ENCODE data around the gene MYCBP. TPM values are rescaled to one million over a fixed set of nuclear protein-coding genes. Genes with fewer than 3 reads are reported as not detected.
"Not testable (repeated sequence)": the region's sequence is repeated elsewhere in the genome, so short reads cannot be mapped to it uniquely, and the experiment has no call there.

MYCBP gene
- total RNA-seq, 1 donor from 2014 or later, result 34.6 TPM

DNA sequence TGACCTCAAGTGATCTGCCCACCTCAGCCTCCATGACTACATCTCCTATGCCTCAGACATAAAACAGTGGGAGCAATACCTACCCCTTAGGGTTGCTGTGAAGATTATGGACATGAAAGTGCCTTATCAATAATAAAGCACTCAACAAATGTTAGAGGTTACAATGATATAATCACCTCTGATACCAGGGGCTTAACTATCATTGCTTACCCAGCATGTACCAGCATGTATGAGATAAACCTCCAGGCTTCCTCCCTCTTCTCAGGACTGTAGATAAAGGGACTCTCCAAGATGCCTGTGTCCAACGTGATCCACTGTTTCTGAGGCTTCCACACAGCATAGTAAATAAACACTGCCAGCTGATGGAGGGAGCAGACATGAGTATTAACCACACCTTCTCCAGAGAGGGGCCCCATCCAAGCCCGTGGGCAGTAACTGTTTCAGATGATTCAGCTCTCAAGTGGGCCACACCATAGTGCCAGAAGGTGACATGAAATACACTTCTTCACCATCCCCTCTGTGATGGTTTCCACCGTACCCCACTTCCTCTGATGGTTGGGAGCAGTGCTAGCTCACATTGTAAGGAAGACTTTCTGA lies 42.3 kb upstream of the MYCBP start:
- no peaks in the 10 kb centered on the region for H3K9me3 Mint-ChIP-seq (ENCODE audit: unreplicated experiment)
- H3K27me3 Mint-ChIP-seq (ENCODE audit: unreplicated experiment), result peaks cover 2% of the 10 kb centered on the region
- TF ChIP-seq CTCF (IDR thresholded peaks at IDR 0.05; ENCODE audit: unreplicated experiment), result no peak
- no peak for DNase-seq (ENCODE audit: low spot score)
- no peak overlapping the region for H3K27ac Mint-ChIP-seq (ENCODE audit: unreplicated experiment)
- no peaks in the 10 kb centered on the region for H3K4me1 Mint-ChIP-seq (ENCODE audit: unreplicated experiment)
- H3K4me3 Mint-ChIP-seq (ENCODE audit: unreplicated experiment), result no peak overlapping the region
- H3K36me3 Mint-ChIP-seq (ENCODE audit: low read depth, unreplicated experiment), result no peaks in the 10 kb centered on the region

DNA sequence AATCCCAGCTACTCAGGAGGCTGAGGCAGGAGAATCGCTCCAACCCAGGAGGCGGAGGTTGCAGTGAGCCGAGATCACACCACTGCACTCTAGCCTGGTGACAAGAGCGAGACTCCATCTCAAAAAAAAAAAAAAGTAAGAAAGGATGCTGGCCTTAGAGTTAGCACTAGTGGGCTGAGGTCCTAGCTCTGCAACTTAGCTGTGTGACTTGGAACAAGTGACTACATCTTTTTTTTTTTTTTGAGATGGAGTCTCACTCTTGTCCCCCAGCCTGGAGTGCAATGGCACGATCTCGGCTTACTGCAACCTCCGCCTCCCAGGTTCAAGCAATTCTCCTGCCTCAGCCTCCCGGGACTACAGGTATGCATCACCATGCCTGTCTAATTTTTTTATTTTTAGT lies 41.8 kb upstream of the MYCBP start:
- H3K36me3 Mint-ChIP-seq (ENCODE audit: low read depth, unreplicated experiment); H3K27ac Mint-ChIP-seq (ENCODE audit: unreplicated experiment); DNase-seq (ENCODE audit: low spot score); H3K9me3 Mint-ChIP-seq (ENCODE audit: unreplicated experiment); H3K4me1 Mint-ChIP-seq (ENCODE audit: unreplicated experiment); H3K27me3 Mint-ChIP-seq (ENCODE audit: unreplicated experiment); H3K4me3 Mint-ChIP-seq (ENCODE audit: unreplicated experiment): not testable (repeated sequence)

GRCh38 chr1:38908821-38909220 lies 35.7 kb upstream of the MYCBP start:
- no peaks in the 10 kb centered on the region for H3K9me3 Mint-ChIP-seq (ENCODE audit: unreplicated experiment)
- H3K27me3 Mint-ChIP-seq (ENCODE audit: unreplicated experiment), result no peaks in the 10 kb centered on the region
- no peaks in the 10 kb centered on the region for H3K4me1 Mint-ChIP-seq (ENCODE audit: unreplicated experiment)
- DNase-seq (ENCODE audit: low spot score), result no peak
- peaks cover 4% of the 10 kb centered on the region for H3K36me3 Mint-ChIP-seq (ENCODE audit: low read depth, unreplicated experiment)
- no peak overlapping the region for H3K27ac Mint-ChIP-seq (ENCODE audit: unreplicated experiment)
- no peak overlapping the region for H3K4me3 Mint-ChIP-seq (ENCODE audit: unreplicated experiment)
- no peak for TF ChIP-seq CTCF (IDR thresholded peaks at IDR 0.05; ENCODE audit: unreplicated experiment)

- H3K27ac Mint-ChIP-seq (ENCODE audit: unreplicated experiment), result no peak overlapping the region
- TF ChIP-seq CTCF (IDR thresholded peaks at IDR 0.05; ENCODE audit: unreplicated experiment), result no peak
- peaks cover 4% of the 10 kb centered on the region for H3K36me3 Mint-ChIP-seq (ENCODE audit: low read depth, unreplicated experiment)
- DNase-seq (ENCODE audit: low spot score), result no peak
- H3K4me1 Mint-ChIP-seq (ENCODE audit: unreplicated experiment), result no peaks in the 10 kb centered on the region
- no peak overlapping the region for H3K4me3 Mint-ChIP-seq (ENCODE audit: unreplicated experiment)
- no peaks in the 10 kb centered on the region for H3K27me3 Mint-ChIP-seq (ENCODE audit: unreplicated experiment)
- no peaks in the 10 kb centered on the region for H3K9me3 Mint-ChIP-seq (ENCODE audit: unreplicated experiment)
These were observed 32.8 kb upstream of the MYCBP start for GRCh38 chr1:38905985-38906384.

GRCh38 chr1:38899560-38899959 lies 26.4 kb upstream of the MYCBP start:
- no peaks in the 10 kb centered on the region for H3K9me3 Mint-ChIP-seq (ENCODE audit: unreplicated experiment)
- H3K36me3 Mint-ChIP-seq (ENCODE audit: low read depth, unreplicated experiment), result no peaks in the 10 kb centered on the region
- no peak overlapping the region for H3K27ac Mint-ChIP-seq (ENCODE audit: unreplicated experiment)
- H3K27me3 Mint-ChIP-seq (ENCODE audit: unreplicated experiment), result no peaks in the 10 kb centered on the region
- no peak overlapping the region for H3K4me3 Mint-ChIP-seq (ENCODE audit: unreplicated experiment)
- no peak for TF ChIP-seq CTCF (IDR thresholded peaks at IDR 0.05; ENCODE audit: unreplicated experiment)
- no peaks in the 10 kb centered on the region for H3K4me1 Mint-ChIP-seq (ENCODE audit: unreplicated experiment)
- DNase-seq (ENCODE audit: low spot score), result no peak
